SW480 (cell line): ENCODE data around the gene MYRIP.
A peak's percentile ranks its signal among the peaks of the same experiment; 100 is the strongest.
"Not testable (repeated sequence)": the region's sequence is repeated elsewhere in the genome, so short reads cannot be mapped to it uniquely, and the experiment has no call there.

Experiments
- DNase-seq: peaks from one replicate; pipeline ENCODE4 v3.0.0-alpha.2; 2016; ENCODE audit warnings: low spot score

The MYRIP gene

GRCh38 chr3:40130721-40131120 is 321.3 kb downstream of the MYRIP start:
- no peak for DNase-seq

- DNase-seq, result not testable (repeated sequence)
Observed at GRCh38 chr3:40133886-40134575, 324.6 kb downstream of the MYRIP start.

GRCh38 chr3:40137591-40138295 is 328.3 kb downstream of the MYRIP start:
- no peak for DNase-seq

- DNase-seq, result no peak
Observed at GRCh38 chr3:40143283-40144090, 334.1 kb downstream of the MYRIP start.

- DNase-seq, result no peak
Observed at GRCh38 chr3:40148827-40149226, 339.4 kb downstream of the MYRIP start.

GRCh38 chr3:40152482-40153133 is 343.2 kb downstream of the MYRIP start:
- no peak for DNase-seq

- DNase-seq, result no peak
Observed at GRCh38 chr3:40160933-40161332, 351.5 kb downstream of the MYRIP start.

GRCh38 chr3:40162616-40163015 is 353.2 kb downstream of the MYRIP start:
- no peak for DNase-seq

- DNase-seq, result no peak
Observed at GRCh38 chr3:40166997-40167396, 357.6 kb downstream of the MYRIP start.

- no peak for DNase-seq
Observed at GRCh38 chr3:40167958-40168357, 358.5 kb downstream of the MYRIP start.

- no peak for DNase-seq
Observed at GRCh38 chr3:40169983-40170382, 360.6 kb downstream of the MYRIP start.

GRCh38 chr3:40170395-40170794 is 361.0 kb downstream of the MYRIP start:
- no peak for DNase-seq

- DNase-seq, result no peak
Observed at GRCh38 chr3:40172560-40172959, 363.2 kb downstream of the MYRIP start.

GRCh38 chr3:40173227-40173721 is 363.9 kb downstream of the MYRIP start:
- no peak for DNase-seq

- DNase-seq, result no peak
Observed at GRCh38 chr3:40178012-40178594, 368.7 kb downstream of the MYRIP start.

GRCh38 chr3:40179016-40179415 is 369.6 kb downstream of the MYRIP start:
- peak; percentile 66 for DNase-seq

GRCh38 chr3:40181182-40181581 is 371.8 kb downstream of the MYRIP start:
- no peak for DNase-seq

GRCh38 chr3:40185029-40185695 is 375.8 kb downstream of the MYRIP start:
- no peak for DNase-seq

GRCh38 chr3:40186508-40186907 is 377.1 kb downstream of the MYRIP start:
- no peak for DNase-seq

GRCh38 chr3:40187945-40188344 is 378.5 kb downstream of the MYRIP start:
- no peak for DNase-seq

GRCh38 chr3:40189118-40189517 is 379.7 kb downstream of the MYRIP start:
- DNase-seq, result no peak
